Activated CD4-positive, alpha-beta T cell treated with anti-CD3 and anti-CD28 coated beads, Interleukin-2, Interleukin-4, amounts not matched to agents 100 ng/mL and 50 ng/mL, durations not matched to agents 16 hours and 8 hours (primary cell): ENCODE measurements around the gene LGR6.

Source experiments
- DNase-seq: peaks from one replicate; pipeline ENCODE4 v3.0.0-alpha.2; 2020; ENCODE audit warnings: low spot score

LGR6 gene

DNA sequence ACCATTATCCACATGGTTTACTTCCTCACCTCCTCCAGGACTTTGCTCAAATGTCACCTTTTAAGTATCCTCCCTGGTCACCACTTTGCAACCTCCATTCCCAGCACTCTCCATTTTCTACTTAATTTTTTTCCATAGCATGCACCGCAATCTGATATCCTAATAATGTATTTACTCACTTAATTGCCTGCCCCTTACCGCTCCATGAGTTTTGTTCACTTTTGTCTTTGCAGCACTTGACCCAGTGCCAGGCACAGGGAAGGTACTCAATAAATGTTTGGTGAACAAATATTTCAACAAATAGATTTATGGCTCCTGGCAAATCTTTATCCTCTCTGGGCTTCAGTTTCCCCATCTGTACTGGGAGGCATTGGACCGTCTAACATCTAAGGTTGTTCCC lies 94.6 kb downstream of the LGR6 start:
- no peak for DNase-seq

DNA sequence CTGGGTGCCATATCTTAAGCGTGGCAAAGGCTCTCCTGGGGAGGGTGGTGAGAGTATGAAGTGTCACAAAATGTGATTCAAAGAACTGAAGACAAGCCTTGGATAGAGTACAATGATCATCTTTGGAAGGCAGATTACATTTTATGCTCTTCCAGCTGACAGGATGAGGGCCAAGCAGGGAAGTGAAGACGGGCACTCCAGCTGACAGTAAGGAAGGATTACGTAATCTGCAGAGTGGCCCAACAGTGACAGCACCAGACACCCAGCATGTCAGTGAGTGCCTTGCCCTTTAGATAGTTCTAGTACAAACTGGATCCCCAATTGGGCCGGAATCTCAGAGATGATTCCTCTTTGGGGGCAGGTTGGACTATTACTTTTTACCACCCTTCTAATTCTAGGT lies 95.4 kb downstream of the LGR6 start:
- no peak for DNase-seq

DNA sequence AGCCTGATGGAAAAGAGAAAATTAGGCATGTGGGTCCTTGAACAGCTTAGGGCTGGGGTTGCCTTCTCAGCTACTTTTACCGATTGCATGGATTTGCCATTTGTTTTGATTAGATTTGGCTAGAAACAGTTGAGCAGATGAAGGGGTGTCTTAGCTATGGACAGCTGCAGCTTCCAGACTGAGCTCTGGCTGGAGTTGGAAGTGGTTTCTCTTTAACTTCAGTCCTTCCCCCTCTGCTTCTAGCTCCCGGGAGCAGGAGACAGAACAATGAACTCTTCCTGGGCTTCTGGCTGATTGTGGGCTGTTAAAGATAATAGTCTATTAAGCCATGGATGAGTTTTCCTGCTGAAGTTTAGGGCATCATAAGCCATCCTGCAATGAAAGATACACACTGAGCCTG lies 97.4 kb downstream of the LGR6 start:
- no peak for DNase-seq

DNA sequence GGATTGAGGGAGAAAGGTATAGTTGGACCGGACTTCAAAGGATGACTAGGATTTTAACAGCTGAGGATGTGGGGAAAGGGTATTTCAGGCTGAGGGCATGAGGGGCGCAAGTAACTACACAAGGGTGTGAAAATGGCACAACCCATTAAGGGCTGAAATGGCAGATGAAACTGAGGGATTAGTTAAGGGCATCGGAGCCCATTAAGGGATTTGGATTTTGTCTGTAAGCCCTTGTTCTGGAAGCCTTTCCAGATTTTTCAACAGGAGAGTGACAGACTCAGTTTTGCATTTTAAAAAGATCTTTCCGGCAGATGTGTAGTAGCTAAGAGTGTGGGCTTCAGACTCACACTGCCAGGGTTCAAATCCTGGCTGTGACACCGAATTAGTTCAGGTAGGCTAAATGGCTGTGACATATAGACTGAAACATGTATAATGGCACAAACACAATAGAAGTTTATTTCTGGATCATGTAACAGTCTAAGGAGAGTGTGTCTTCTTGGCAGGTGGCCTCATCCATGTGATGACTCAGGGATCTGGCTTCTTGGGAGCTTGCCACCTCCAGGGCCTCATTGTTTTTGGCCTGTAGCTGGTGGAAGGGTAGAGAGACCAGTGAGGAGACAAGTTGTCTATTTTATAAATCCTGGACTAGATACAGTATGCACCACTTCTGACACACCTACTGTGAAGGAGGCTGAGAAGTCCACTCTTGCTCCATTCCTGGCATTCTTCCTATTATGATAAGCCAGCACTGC lies 98.5 kb downstream of the LGR6 start:
- no peak for DNase-seq

DNA sequence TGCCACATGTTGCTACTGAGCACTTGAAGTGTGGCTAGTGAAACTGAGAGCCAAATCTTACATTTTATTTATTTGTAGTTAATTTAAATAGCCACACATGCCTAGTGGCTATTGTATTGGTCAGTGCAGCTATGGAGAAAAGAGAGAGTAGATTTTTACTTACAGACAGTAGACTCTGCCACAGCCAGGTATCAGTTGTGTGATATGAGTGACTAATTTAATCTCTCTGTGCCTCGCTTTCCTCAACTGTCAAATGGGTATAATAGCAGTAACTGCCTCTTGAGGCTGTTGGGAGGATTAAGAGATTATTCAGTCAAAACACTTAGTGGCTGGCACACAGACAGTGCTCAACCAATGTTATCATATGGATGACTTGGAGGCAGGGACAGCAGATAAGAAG lies 99.2 kb downstream of the LGR6 start:
- DNase-seq = no peak

DNA sequence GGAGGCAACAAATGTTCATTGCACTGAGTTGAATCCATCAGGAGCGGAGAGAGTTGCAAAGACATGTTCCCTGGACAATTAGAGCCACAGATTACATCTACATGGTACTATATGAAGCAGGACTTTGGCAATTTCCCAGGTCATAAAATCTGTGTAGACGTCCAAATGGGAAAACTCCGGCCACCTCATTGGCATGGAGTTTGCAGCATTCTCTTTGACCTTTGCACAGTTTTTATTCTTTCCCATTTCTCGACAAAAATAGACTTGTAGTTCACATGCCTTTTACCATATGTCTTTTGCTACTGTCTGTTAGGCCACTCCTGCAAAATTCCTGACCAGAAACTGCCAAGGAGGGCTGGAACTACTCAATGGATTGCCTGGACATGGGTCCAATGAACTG lies 100.0 kb downstream of the LGR6 start:
- DNase-seq = no peak

DNA sequence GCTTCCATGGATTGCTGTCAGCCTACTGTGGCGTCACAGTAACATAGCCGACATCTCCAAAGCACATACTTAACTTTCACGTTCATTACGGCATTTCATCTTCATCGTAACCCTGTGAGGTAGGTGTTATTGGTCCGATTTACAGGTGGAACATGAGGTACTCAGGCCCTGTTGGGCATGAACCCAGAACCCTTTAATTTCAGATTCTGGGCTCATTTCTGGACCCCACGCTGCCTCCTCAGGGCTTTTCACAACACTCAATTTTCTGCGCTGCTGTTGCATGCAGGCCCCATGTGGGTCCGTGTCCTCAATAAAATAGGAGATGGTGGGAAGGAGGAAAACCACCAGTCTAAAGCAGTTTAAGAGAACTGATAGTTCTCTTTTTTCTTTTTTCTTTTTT lies 108.6 kb downstream of the LGR6 start:
- DNase-seq = no peak

DNA sequence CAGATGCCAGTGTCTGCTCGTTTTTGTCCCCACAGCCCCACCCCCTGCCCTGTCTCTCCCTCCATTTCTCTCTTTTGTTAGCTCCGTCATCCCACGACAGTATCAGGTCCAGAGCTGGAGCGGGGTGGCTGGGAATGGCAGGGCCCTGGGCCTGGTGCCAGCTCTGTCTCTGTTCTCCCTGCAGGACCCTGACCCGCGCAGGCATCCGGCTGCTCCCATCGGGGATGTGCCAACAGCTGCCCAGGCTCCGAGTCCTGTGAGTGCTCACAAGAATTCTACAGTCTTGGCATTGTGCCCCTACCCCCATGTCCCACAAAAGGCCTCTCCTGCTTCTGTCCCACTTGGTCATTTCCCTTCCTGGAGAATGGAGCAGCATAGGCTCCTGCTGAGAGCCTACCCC lies 110.8 kb downstream of the LGR6 start:
- no peak for DNase-seq

DNA sequence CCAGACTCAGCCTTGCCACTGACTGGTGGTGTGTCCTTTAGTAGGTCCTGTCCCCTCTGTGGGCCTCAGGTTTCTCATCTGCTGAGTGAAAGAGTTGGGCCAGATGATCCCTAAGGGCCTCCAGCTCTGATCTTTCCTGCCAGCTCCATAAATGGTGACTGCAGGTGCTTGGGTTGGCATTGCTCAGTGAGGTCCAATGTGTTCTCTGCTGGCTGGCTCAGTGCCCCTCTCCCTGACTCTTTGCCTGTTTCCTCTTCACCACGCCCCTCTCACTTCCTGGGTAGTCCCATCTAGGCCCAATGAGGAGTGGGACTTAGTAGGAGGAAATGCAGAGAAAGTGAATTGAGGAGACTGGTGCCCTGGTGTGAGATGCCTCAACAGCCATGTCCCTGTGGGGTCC lies 111.6 kb downstream of the LGR6 start:
- no peak for DNase-seq

DNA sequence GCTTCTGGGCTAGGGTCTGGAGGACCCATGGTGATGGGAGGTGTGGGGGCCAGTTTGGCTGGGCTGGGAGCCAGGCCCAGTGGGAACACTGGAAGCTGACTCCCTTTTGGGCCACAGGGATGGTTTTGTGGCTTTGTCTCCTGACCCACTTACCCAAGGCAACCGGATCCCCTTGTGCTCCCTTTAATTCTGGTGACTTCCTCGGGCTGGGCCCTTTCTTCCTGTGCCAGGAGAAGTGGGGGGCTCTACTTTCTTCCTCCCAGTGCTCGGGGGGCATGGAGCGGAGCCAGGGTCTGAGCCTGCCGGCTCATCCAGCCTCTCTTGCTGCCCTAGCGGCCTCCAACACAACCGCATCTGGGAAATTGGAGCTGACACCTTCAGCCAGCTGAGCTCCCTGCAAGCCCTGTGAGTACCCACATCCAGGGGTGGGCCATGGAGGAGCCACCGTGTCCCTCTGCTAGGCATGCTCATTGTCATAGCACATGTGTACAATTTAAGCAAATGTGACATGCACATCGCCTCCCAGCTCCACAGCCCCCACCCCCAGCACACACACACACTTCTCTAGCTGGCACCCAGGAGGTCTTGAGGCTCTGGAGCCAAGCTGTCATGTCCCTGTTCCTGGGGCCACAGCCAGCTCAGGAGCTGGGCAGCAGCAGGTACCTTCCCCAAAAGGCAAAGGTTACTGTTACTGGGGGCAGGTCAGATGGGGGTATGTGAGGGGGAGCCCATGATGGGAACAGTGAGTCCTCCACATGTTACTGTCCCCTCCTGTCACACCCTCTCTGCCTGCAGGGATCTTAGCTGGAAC lies 113.1 kb downstream of the LGR6 start:
- DNase-seq = no peak

DNA sequence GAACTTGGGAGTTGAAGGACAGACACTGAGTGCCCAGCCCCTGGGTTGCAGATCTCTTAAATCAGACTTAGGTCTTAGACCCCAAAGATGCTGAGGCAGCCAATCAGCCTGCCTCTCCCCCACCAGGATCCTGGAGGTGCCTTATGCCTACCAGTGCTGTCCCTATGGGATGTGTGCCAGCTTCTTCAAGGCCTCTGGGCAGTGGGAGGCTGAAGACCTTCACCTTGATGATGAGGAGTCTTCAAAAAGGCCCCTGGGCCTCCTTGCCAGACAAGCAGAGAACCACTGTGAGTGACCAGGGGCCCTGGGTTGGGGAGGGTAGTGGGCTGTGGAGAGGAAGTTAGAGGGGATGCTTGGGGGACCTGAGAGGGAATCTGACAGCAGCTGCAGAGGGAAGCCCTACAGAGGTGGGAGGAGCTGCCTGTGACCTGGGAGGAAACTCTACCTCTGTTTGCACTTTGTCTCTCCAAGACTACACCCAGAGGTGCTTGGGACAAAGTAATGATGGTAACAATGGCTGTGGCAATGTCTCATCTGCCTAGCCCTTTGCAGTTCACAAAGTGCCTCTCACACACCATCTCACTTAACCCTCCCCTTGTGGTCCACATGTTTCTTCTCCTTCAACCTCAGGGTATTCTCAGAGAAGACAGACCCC lies 116.6 kb downstream of the LGR6 start:
- DNase-seq = no peak

DNA sequence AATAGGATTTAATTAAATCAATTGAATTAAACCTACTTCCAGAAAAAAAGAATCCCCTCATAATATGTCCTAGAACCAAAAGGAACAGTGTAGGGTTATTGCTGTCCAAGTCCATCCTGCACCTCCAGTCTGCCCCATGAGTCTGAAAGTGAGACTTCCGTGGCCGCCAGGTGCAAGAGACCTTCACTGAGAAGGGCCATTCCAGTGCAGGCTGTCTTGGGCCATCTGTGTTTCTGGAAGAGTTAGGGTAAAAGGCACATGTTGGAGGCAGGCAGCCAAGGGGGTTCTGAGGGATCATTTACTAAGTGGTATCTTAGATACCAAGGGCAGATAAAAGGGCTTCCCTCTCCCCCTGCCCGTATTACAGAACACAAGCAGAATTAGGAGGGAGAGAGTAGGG lies 117.1 kb downstream of the LGR6 start:
- DNase-seq = no peak

DNA sequence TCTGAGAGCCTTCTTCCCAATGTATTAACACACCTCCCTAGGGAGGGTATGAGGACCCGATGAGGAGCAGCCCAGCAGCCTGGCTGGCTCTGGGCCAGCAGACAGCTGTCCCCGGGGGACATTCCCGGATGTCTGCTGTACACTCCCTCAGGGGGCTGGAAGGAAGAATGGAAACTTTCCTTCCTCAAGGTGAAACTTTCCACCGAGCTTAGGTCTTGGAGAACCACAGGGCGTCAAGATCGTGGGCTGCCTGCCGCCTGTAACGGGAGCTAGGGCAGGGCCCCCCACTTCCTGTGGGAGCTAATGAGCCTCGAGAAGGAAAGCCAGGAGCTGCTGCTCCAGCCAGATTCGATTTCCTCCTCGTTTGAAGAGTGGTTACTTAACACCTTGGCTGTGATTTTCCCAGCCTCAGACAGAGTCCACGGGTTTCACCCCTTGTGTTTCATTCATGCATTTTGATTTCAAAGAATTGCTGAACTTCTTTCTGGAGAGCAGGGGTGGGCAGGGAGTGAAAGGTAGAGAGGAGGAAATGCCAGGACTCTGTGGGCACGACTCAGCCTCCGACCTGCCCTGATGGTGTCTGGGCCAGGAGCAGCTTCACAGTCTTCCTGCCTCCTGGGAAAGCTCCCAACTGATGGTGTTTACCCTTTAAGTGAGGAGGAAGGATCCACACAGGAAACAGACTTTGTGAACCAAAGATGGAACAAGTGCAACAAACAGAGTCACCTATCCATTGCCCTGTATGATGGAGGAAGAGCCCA lies 118.5 kb downstream of the LGR6 start:
- DNase-seq = no peak

DNA sequence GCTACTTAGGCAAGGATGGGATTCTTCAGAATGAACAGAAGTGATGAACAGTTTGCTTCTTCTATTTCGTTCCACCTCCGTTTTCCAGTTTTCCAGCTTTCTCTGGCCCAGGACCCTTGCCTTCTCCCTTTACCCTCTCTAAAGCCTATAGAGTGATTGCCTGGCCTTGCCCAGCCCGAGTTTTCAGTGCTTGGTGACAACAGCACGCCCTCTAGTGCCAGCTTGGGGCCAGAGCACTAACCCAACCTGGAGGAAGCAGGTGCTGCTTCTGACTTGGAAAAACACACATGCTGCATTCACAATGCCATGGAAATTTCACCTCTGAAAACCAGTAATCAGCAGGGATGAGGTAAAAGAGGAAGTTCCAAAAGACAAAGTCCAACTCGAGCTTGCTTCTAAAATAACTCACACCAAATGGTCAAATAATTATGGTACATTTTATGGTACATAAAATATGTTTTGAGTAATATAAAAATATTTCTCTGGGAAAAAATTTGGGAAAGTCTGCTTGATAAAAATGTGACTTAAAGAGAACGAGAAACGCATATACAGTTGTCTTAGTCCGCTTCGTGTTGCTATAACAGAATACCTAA lies 122.1 kb downstream of the LGR6 start:
- DNase-seq = peak; percentile 78

DNA sequence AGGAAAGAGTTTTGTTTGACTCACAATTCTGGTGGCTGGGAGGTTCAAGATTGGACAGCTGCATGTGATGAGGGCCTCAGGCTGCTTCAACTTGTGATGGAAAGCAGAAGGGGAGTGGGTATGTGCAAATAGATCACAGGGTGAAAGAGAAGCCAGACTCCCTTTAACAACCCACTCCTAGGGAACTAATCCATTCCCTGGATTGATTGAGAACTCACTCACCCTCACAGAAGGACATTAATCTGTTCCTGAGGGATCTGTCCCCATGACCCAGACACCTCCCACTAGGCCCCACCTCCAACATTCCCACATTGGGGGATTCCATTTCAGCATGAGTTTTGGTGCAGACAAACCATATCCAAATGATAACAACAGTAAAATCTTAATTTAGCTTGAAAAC lies 122.6 kb downstream of the LGR6 start:
- no peak for DNase-seq

DNA sequence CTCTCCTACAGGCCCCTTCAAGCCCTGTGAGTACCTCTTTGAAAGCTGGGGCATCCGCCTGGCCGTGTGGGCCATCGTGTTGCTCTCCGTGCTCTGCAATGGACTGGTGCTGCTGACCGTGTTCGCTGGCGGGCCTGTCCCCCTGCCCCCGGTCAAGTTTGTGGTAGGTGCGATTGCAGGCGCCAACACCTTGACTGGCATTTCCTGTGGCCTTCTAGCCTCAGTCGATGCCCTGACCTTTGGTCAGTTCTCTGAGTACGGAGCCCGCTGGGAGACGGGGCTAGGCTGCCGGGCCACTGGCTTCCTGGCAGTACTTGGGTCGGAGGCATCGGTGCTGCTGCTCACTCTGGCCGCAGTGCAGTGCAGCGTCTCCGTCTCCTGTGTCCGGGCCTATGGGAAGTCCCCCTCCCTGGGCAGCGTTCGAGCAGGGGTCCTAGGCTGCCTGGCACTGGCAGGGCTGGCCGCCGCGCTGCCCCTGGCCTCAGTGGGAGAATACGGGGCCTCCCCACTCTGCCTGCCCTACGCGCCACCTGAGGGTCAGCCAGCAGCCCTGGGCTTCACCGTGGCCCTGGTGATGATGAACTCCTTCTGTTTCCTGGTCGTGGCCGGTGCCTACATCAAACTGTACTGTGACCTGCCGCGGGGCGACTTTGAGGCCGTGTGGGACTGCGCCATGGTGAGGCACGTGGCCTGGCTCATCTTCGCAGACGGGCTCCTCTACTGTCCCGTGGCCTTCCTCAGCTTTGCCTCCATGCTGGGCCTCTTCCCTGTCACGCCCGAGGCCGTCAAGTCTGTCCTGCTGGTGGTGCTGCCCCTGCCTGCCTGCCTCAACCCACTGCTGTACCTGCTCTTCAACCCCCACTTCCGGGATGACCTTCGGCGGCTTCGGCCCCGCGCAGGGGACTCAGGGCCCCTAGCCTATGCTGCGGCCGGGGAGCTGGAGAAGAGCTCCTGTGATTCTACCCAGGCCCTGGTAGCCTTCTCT lies 124.6 kb downstream of the LGR6 start:
- no peak for DNase-seq

DNA sequence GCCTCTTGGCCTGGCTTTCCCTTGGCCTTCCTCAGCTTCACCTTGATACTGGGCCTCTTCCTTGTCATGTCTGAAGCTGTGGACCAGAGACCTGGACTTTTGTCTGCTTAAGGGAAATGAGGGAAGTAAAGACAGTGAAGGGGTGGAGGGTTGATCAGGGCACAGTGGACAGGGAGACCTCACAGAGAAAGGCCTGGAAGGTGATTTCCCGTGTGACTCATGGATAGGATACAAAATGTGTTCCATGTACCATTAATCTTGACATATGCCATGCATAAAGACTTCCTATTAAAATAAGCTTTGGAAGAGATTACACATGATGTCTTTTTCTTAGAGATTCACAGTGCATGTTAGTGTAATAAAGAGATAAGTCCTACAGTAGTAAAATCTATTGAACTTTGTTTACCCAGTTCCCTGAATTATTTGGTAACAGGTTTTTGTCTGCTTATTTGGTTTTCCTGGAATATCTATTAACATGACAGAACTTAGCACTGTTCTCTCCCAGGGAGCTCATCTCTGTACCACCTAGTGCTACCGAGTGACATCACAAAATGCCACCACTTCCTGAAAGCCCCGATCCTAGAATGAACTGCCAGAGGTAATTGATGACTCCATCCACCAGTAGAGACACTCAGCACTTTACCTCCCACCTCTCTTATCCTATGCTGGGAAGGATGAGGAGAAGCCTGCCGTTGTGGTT lies 125.9 kb downstream of the LGR6 start:
- peak; percentile 10 for DNase-seq

DNA sequence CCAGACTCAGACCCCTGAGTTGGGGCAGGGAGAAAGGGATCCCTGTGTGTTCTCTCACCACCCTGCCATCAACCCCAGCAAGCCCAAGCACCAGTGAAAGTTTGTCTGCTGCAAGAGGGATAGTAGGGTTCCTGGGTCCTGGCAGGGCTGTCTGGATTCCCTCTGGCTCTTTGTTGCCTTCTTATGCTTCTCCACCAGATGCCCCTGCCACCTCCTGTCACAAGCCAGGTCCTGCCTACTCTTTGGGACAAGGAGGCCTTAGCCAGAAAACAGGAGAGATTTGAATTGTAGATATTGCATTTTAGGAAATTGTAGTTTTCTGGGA lies 126.4 kb downstream of the LGR6 start:
- no peak for DNase-seq

DNA sequence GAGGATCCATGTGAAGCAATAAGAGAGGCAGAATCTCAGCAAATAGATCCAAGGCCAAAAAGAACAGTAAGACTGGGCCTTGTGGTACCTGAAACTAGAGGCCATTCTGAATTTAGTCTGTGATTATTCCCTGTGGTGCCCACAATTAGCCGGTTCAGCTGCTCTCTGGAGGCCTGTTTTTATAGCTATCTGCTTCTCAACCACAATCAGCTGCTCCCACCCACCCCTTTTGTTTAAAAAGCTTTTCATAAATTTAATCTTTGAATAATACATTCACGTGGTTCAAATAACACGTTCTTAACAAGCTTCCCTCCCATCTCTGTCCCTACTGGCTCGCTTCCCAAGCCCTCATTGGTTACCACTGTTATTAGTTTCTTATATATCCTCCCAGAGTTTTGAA lies 130.1 kb downstream of the LGR6 start:
- DNase-seq = no peak

DNA sequence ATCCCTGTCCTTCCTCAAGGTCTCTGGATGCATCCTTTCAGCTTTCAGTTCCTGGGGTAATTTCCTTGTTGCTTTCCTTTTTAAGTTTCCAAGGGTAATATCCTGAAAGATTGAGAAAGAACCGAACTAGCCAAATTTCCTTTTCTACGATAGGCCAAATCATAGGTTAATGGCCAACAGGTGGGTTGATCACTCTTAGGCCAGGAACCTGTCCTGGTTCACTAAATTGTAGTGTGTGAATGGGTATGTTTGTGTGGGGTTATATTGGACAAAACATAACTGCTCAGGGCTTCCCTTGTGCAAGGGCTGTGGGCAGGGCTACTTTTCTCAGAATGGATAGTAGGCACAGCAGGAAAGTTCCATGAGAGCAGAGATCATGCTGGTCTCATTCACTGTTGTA lies 131.0 kb downstream of the LGR6 start:
- no peak for DNase-seq
